ENCODE data around the gene RBM27.

DNA sequence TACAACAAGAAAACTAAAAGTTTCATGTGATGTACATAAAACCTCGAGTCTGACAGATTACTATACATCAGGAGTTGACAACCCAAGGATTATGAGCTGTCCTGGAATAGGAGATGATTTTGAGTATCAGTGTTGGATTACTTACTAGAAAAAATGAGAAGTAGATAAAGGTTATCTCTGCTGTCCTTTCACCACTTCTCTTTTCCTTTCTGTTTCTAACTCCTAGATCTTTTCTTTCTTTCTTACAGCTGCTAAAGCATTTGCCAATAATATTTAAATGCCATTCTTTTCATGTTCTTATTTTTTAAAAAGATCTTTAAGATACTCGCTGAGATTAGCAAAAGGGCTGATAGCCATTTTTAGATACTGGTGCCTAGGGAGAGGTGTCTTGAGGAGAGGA, 14.8 kb downstream of the RBM27 start:
- TF ChIP-seq, protein P1, sequence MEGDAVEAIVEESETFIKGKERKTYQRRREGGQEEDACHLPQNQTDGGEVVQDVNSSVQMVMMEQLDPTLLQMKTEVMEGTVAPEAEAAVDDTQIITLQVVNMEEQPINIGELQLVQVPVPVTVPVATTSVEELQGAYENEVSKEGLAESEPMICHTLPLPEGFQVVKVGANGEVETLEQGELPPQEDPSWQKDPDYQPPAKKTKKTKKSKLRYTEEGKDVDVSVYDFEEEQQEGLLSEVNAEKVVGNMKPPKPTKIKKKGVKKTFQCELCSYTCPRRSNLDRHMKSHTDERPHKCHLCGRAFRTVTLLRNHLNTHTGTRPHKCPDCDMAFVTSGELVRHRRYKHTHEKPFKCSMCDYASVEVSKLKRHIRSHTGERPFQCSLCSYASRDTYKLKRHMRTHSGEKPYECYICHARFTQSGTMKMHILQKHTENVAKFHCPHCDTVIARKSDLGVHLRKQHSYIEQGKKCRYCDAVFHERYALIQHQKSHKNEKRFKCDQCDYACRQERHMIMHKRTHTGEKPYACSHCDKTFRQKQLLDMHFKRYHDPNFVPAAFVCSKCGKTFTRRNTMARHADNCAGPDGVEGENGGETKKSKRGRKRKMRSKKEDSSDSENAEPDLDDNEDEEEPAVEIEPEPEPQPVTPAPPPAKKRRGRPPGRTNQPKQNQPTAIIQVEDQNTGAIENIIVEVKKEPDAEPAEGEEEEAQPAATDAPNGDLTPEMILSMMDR (conservative IDR thresholded peaks at IDR 0.05; ENCODE audit: low read length) = no peak
- no peak for TF ChIP-seq EZH2phosphoT487 (IDR thresholded peaks at IDR 0.05; ENCODE audit: borderline replicate concordance, low read depth, low read length)
